Heart left ventricle (tissue), 13 donors: Measurements from ENCODE around the gene RNF213.

Experiments
- CTCF ChIP-seq, 12 donors: fragments of 200-600 bp; sonication (generic) in 4 of 12; IDR thresholded peaks; one replicate each; pipeline versions ENCODE4 v1.5.0 to v1.8.0; 2018 to 2022; ENCODE audit warnings: antibody characterized with exemption in 12 of 12, mild to moderate bottlenecking in 5 of 12
- POLR2A ChIP-seq, 2 donors: fragments of 450-650 bp; IDR thresholded peaks; one replicate each; pipeline ENCODE4 v1.6.1; 2017; ENCODE audit warnings: antibody characterized with exemption in 2 of 2, mild to moderate bottlenecking in 2 of 2, moderate library complexity in 2 of 2
- donor health status: ischemic (EF 13 %, LVEDD 7.1; RV severe dilation, severe dysfunction).
- donor health status: DM: no; HTN: yes; CAD: no.
- donor health status: DM: no; HTN: no; CAD: no.
- donor health status: ischemic (EF 25% LVEDD 6.9; RV normal size, moderate dysfunction).
- donor health status: ischemic (EF 25% LVEDD 5.7; RV mildly dilated, moderate dysfunction).
- donor health status: ischemic (EF 35%, LVEDD 5.7; RV mildly dilated, moderate dysfunction).
- donor health status: nonischemic (EF 11% LVEDD 7.7; RV severe dilation, severe dysfunction).
- donor health status: DM: yes; HTN: yes; CAD: no.
- donor health status: PGD.
- donor health status: ischemic (EF 29% LVEDD 5.4; RV normal size, mild dysfunction).
- donor health status: nonischemic (EF 23%, LVEDD 6.1; RV moderate dilation, normal function).

GRCh38 chr17:80257716-80258213 is 2.9 kb upstream of the RNF213 start:
- TF ChIP-seq POLR2A (IDR thresholded peaks at IDR 0.05) (no peak), CTCF (IDR thresholded peaks at IDR 0.05) (no peak)
